ENCODE results near the gene CTNNA2.

GRCh38 chr2:79511320-79511951, 1.4 kb upstream of the CTNNA2 start:
- TF ChIP-seq TAF1 (IDR thresholded peaks at IDR 0.05; ENCODE audit: borderline replicate concordance, insufficient read depth, low read length) (no peak), POLR2AphosphoS5 (IDR thresholded peaks at IDR 0.05; ENCODE audit: low read depth, low read length) (no peak), REST (IDR thresholded peaks at IDR 0.05; ENCODE audit: insufficient read depth in 1 of 2, low read depth in 2 of 2, low read length in 2 of 2) (peak; percentile 90 to 96), SIN3A (IDR thresholded peaks at IDR 0.05; ENCODE audit: borderline replicate concordance, insufficient read depth, low read length) (no peak), FOXP2 (optimal IDR thresholded peaks at IDR 0.05; ENCODE audit: borderline replicate concordance, extremely low read depth, extremely low read length, insufficient read depth) (no peak)
